Ovary (tissue), 9 donors: ENCODE data around the gene CFAP119. TPM values are rescaled to one million over a fixed set of nuclear protein-coding genes. Genes with fewer than 3 reads are reported as not detected.

Experiments used
- DNase-seq, 5 donors: peaks; one replicate each; pipeline ENCODE4 v3.0.0-alpha.2; 2019 to 2020
- H3K27ac ChIP-seq, 2 donors: fragments of 200-600 bp; one replicate each; pipeline versions ENCODE4 v1.5.1 to v1.8.0; 2019 to 2022
- H3K27me3 ChIP-seq: fragments of 200-600 bp; one replicate; pipeline ENCODE4 v1.8.0; 2022
- H3K36me3 ChIP-seq: fragments of 200-600 bp; sonication (generic); one replicate; pipeline ENCODE4 v1.5.1; 2019
- H3K4me1 ChIP-seq: one replicate; pipeline ENCODE4 v1.8.1; 2013; ENCODE audit warnings: mild to moderate bottlenecking, moderate library complexity; ENCODE audit not compliant: insufficient read depth
- H3K4me3 ChIP-seq: fragments of 200-600 bp; sonication (generic); one replicate; pipeline ENCODE4 v1.5.1; 2017
- H3K9me3 ChIP-seq, 2 donors: fragments of 200-600 bp in 1 of 2; sonication (generic) in 1 of 2; one replicate each; pipeline versions ENCODE4 v1.5.1 to v1.8.1; 2013 to 2019; ENCODE audit warnings: mild to moderate bottlenecking in 1 of 2, moderate library complexity in 1 of 2
- CTCF ChIP-seq, 3 donors: fragments of 450-650 bp in 2 of 3; fragments of 200-600 bp in 1 of 3; IDR thresholded peaks; one replicate each; pipeline versions ENCODE4 v1.5.1 to v1.8.0; 2016 to 2022; ENCODE audit warnings: antibody characterized with exemption in 3 of 3, mild to moderate bottlenecking in 1 of 3
- EP300 ChIP-seq: sonication (generic); formaldehyde crosslinking; IDR thresholded peaks from one replicate; pipeline ENCODE4 v1.6.1; 2017; ENCODE audit warnings: antibody characterized with exemption
- POLR2A ChIP-seq: fragments of 450-650 bp; IDR thresholded peaks from one replicate; pipeline ENCODE4 v1.6.1; 2017; ENCODE audit warnings: antibody characterized with exemption, mild to moderate bottlenecking, moderate library complexity
- WGBS, 3 donors: extraction: QIAGEN DNeasy Blood & Tissue Kit in 1 of 3; methylation state at CpG; one replicate each; pipeline versions ENCODE4 v1.1.5 to v1.1.7; 2013 to 2017; 5-methylcytosine and 5-hydroxymethylcytosine counted together
- intact Hi-C, 4 donors: fragments of 100-400 bp; cut with DNase I; formaldehyde crosslinking; loops; one replicate each; pipeline versions ENCODE4 v1.11.0 to v1.15.1; 2022 to 2023
- polyA plus RNA-seq, 2 donors: library from polyadenylated mRNA; stranded (reverse); fragments of 200-250 nt in 1 of 2; fragments of 350-450 nt in 1 of 2; fragmentation: Illumina TruSeq in 1 of 2; extraction: RNeasy Lipid Tissue Mini Kit (QIAGEN cat#74804) in 1 of 2; gene quantifications; one replicate each; pipeline ENCODE4 v1.2.3, GENCODE V29; 2013 to 2014
- small RNA-seq: library from RNA; depleted of rRNA; stranded (forward); fragments of <200 nt; gene quantifications from one replicate; pipeline ENCODE3, GENCODE V24; 2016
- total RNA-seq, 7 donors: library from RNA; depleted of rRNA in 2 of 7; stranded (reverse); fragments of >200 nt in 2 of 7; fragmentation: NEBNext Ultra II Directional in 3 of 7; extraction: Animal tissue kit (Norgen Biotek cat#: 25700) in 3 of 7; gene quantifications; one replicate each; pipeline versions ENCODE4 v1.1.0 to v1.2.4, GENCODE V29; 2016 to 2023
- donor health status: DM: no; HTN: no; CAD: no; lungs with moderate emphysema.
- donor health status: DM: no; HTN: no; CAD: no.
- donor health status: Bipolar disorder and iron deficiency.
- donor health status: DM: yes; HTN: yes; CAD: no.
- donor health status: DM: no; HTN: no; CAD: no.
- donor health status: DM: yes; HTN: yes; CAD: no.

The CFAP119 gene
- total and polyA plus RNA-seq, 9 donors, result 1.2 to 27.0 (median 4.6) TPM

- H3K4me3 ChIP-seq, result no peak overlapping the region
- intact Hi-C loops, result loop anchor here in 2 of 4 donors (10.0 kb wide), 2 partner anchors 65 to 585 kb away; partner anchors contain the start of gene ZNF629 (in 1 of the 2)
- no peaks in the 10 kb centered on the region for H3K4me1 ChIP-seq
- no peaks in the 10 kb centered on the region for H3K27me3 ChIP-seq
- 78 to 85% (median 79%) methylated on average over 11 of the region's 11 CpGs for WGBS, 3 donors
- H3K9me3 ChIP-seq, result no peaks in the 10 kb centered on the region
- peaks cover 2% of the 10 kb centered on the region for H3K36me3 ChIP-seq
- H3K27ac ChIP-seq, result no peak overlapping the region
- no peak for DNase-seq
- TF ChIP-seq POLR2A, result no peak
- no peak for TF ChIP-seq EP300
- no peak for TF ChIP-seq CTCF (IDR thresholded peaks at IDR 0.05)
Observed at GRCh38 chr16:30720086-30720485, 41.8 kb downstream of the CFAP119 start.

GRCh38 chr16:30715750-30716445, 46.0 kb downstream of the CFAP119 start:
- H3K27me3 ChIP-seq, result no peaks in the 10 kb centered on the region
- no peak overlapping the region for H3K4me3 ChIP-seq
- 79 to 88% (median 79%) methylated on average over 17 of the region's 17 CpGs for WGBS, 3 donors
- no peaks in the 10 kb centered on the region for H3K9me3 ChIP-seq
- H3K27ac ChIP-seq, result no peak overlapping the region
- TF ChIP-seq POLR2A (no peak), CTCF (IDR thresholded peaks at IDR 0.05) (no peak), EP300 (no peak)
- H3K36me3 ChIP-seq, result peaks cover 3% of the 10 kb centered on the region
- no peaks in the 10 kb centered on the region for H3K4me1 ChIP-seq
- intact Hi-C loops, result no loop called here
- DNase-seq, result peak in 1 of 5 donors; percentile 7

GRCh38 chr16:30711712-30712111, 50.1 kb downstream of the CFAP119 start:
- H3K36me3 ChIP-seq, result peaks cover 3% of the 10 kb centered on the region
- no peak overlapping the region for H3K27ac ChIP-seq
- no peaks in the 10 kb centered on the region for H3K4me1 ChIP-seq
- WGBS, 3 donors, result 84 to 98% (median 95%) methylated on average over 1 of the region's 1 CpG
- no peaks in the 10 kb centered on the region for H3K27me3 ChIP-seq
- DNase-seq, result no peak
- no peaks in the 10 kb centered on the region for H3K9me3 ChIP-seq
- intact Hi-C loops, result no loop called here
- no peak overlapping the region for H3K4me3 ChIP-seq
- TF ChIP-seq EP300 (no peak), POLR2A (no peak), CTCF (IDR thresholded peaks at IDR 0.05) (no peak)

- WGBS, 3 donors, result 92 to 95% (median 93%) methylated on average over 4 of the region's 4 CpGs
- Histone ChIP-seq H3K27ac (no peak overlapping the region), H3K27me3 (no peaks in the 10 kb centered on the region), H3K9me3 (no peaks in the 10 kb centered on the region), H3K36me3 (peaks cover 3% of the 10 kb centered on the region), H3K4me1 (no peaks in the 10 kb centered on the region), H3K4me3 (no peak overlapping the region)
- TF ChIP-seq CTCF (IDR thresholded peaks at IDR 0.05) (no peak), POLR2A (no peak), EP300 (no peak)
- DNase-seq, result no peak
- intact Hi-C loops, result no loop called here
Observed at GRCh38 chr16:30710971-30711370, 50.9 kb downstream of the CFAP119 start.

Small RNA genes within 50 kb of the gene (small RNA-seq; reads per million reads assigned to genes)
- 0.60 reads per million, percentile 27 among the genes with 10 or more reads in this experiment for gene SNORA30

Other genes starting within 250 kb of the CFAP119 start
- 10 to 100 TPM; 20.5 to 43.2 (median 38.6) TPM for gene ZNF768, start 235.5 kb downstream of the CFAP119 start, total RNA-seq
- gene ZNF768, start 235.5 kb downstream of the CFAP119 start, polyA plus RNA-seq, result 10 to 100 TPM; 12.4 to 40.6 TPM
- 10 to 100 TPM; 11.9 to 19.2 (median 12.9) TPM for gene ZNF747, start 227.2 kb downstream of the CFAP119 start, total RNA-seq
- 10 to 100 TPM in 1 of 2 donors, 1 to 10 TPM in 1; 8.4 to 11.4 TPM for gene ZNF747, start 227.2 kb downstream of the CFAP119 start, polyA plus RNA-seq
- 10 to 100 TPM in 5 of 7 donors, 1 to 10 TPM in 2; 6.8 to 14.5 (median 13.2) TPM for gene ZNF764, start 203.7 kb downstream of the CFAP119 start, total RNA-seq
- gene ZNF764, start 203.7 kb downstream of the CFAP119 start, polyA plus RNA-seq, result 1 to 10 TPM; 4.3 to 9.6 TPM
- 10 to 100 TPM; 10.4 to 31.2 (median 15.4) TPM for gene ZNF688, start 190.3 kb downstream of the CFAP119 start, total RNA-seq
- 10 to 100 TPM; 10.3 to 16.1 TPM for gene ZNF688, start 190.3 kb downstream of the CFAP119 start, polyA plus RNA-seq
- gene ZNF785, start 176.4 kb downstream of the CFAP119 start, total RNA-seq, result 10 to 100 TPM in 5 of 7 donors, 1 to 10 TPM in 2; 7.0 to 29.4 (median 22.2) TPM
- 10 to 100 TPM; 11.7 to 14.8 TPM for gene ZNF785, start 176.4 kb downstream of the CFAP119 start, polyA plus RNA-seq
- 10 to 100 TPM in 5 of 7 donors, 1 to 10 TPM in 2; 6.2 to 13.2 (median 11.6) TPM for gene ZNF689, start 151.7 kb downstream of the CFAP119 start, total RNA-seq
- gene ZNF689, start 151.7 kb downstream of the CFAP119 start, polyA plus RNA-seq, result 1 to 10 TPM; 6.9 to 8.8 TPM
- 10 to 100 TPM; 20.6 to 76.2 (median 50.3) TPM for gene PRR14, start 111.1 kb downstream of the CFAP119 start, total RNA-seq
- gene PRR14, start 111.1 kb downstream of the CFAP119 start, polyA plus RNA-seq, result 10 to 100 TPM; 37.1 to 52.4 TPM
- 10 to 100 TPM; 22.5 to 75.6 (median 63.0) TPM for gene FBRS, start 103.6 kb downstream of the CFAP119 start, total RNA-seq
- gene FBRS, start 103.6 kb downstream of the CFAP119 start, polyA plus RNA-seq, result 10 to 100 TPM; 15.6 to 45.6 TPM
- 10 to 100 TPM; 11.4 to 73.1 (median 55.1) TPM for gene SRCAP, start 62.9 kb downstream of the CFAP119 start, total RNA-seq
- 10 to 100 TPM; 13.5 to 20.9 TPM for gene SRCAP, start 62.9 kb downstream of the CFAP119 start, polyA plus RNA-seq
- gene PHKG2, start 13.6 kb downstream of the CFAP119 start, total RNA-seq, result 10 to 100 TPM; 14.2 to 41.6 (median 21.0) TPM
- gene PHKG2, start 13.6 kb downstream of the CFAP119 start, polyA plus RNA-seq, result 10 to 100 TPM; 13.1 to 20.6 TPM
- gene RNF40, start 260 bp upstream of the CFAP119 start, total RNA-seq, result 100 to 1,000 TPM in 3 of 7 donors, 10 to 100 TPM in 4; 74.4 to 143 (median 94.3) TPM
- gene RNF40, start 260 bp upstream of the CFAP119 start, polyA plus RNA-seq, result 100 to 1,000 TPM in 1 of 2 donors, 10 to 100 TPM in 1; 67.2 to 110 TPM
- gene ZNF629, start 25.1 kb upstream of the CFAP119 start, total RNA-seq, result 10 to 100 TPM in 6 of 7 donors, 1 to 10 TPM in 1; 9.4 to 26.3 (median 21.9) TPM
- gene ZNF629, start 25.1 kb upstream of the CFAP119 start, polyA plus RNA-seq, result 10 to 100 TPM in 1 of 2 donors, 1 to 10 TPM in 1; 8.2 to 12.4 TPM
- 10 to 100 TPM; 34.4 to 54.8 (median 49.0) TPM for gene BCL7C, start 132.0 kb upstream of the CFAP119 start, total RNA-seq
- gene BCL7C, start 132.0 kb upstream of the CFAP119 start, polyA plus RNA-seq, result 10 to 100 TPM; 13.3 to 44.1 TPM
- gene CTF1, start 134.6 kb upstream of the CFAP119 start, total RNA-seq, result 10 to 100 TPM in 5 of 7 donors, 1 to 10 TPM in 2; 7.0 to 22.4 (median 14.4) TPM
- gene CTF1, start 134.6 kb upstream of the CFAP119 start, polyA plus RNA-seq, result 10 to 100 TPM in 1 of 2 donors, 1 to 10 TPM in 1; 7.9 to 16.2 TPM
- 10 to 100 TPM; 10.2 to 24.3 (median 15.4) TPM for gene FBXL19, start 161.5 kb upstream of the CFAP119 start, total RNA-seq
- 10 to 100 TPM in 1 of 2 donors, 1 to 10 TPM in 1; 1.6 to 12.4 TPM for gene FBXL19, start 161.5 kb upstream of the CFAP119 start, polyA plus RNA-seq
- 10 to 100 TPM; 21.5 to 30.8 (median 24.1) TPM for gene ORAI3, start 187.0 kb upstream of the CFAP119 start, total RNA-seq
- gene ORAI3, start 187.0 kb upstream of the CFAP119 start, polyA plus RNA-seq, result 10 to 100 TPM; 26.0 to 27.5 TPM
- 10 to 100 TPM in 5 of 7 donors, 1 to 10 TPM in 2; 5.0 to 31.8 (median 24.9) TPM for gene SETD1A, start 195.7 kb upstream of the CFAP119 start, total RNA-seq
- 10 to 100 TPM in 1 of 2 donors, 1 to 10 TPM in 1; 5.8 to 17.1 TPM for gene SETD1A, start 195.7 kb upstream of the CFAP119 start, polyA plus RNA-seq
- gene HSD3B7, start 223.1 kb upstream of the CFAP119 start, total RNA-seq, result 10 to 100 TPM in 4 of 7 donors, 1 to 10 TPM in 3; 8.0 to 24.5 (median 10.5) TPM
- 1 to 10 TPM; 3.9 to 8.0 TPM for gene HSD3B7, start 223.1 kb upstream of the CFAP119 start, polyA plus RNA-seq
- gene STX1B, start 248.6 kb upstream of the CFAP119 start, total RNA-seq, result 1 to 10 TPM in 4 of 7 donors, under 1 TPM in 3; 0.34 to 1.5 (median 1.0) TPM
- under 1 TPM; 0.36 to 0.57 TPM for gene STX1B, start 248.6 kb upstream of the CFAP119 start, polyA plus RNA-seq